Measurements from ENCODE around the gene CAT. TPM values are rescaled to one million over a fixed set of nuclear protein-coding genes. Genes with fewer than 3 reads are reported as not detected.

The CAT gene
- total and polyA plus RNA-seq, 9 donors = 38.5 to 125 (median 53.9) TPM

DNA sequence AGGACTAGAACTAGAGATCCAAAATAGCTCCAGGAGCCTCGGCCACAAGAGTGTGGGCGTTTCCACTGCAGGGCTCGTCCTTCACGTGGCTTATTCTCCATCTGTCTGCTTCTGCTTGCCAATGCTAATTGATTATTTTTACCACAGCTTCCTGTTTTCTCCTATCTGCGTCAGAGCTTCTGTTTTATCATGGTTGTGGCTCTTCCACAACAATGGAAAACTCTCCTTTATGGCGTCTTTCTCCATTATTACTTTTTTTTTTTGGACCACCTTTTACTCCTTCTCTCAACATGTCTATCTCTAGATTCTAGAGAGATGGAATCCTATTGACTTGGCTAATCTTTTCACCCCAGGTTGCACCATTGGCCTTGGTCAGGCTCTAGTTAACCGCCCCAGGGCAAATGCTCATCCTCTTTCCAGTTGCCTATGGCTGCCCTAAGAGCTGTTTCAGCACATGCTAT lies 25.9 kb downstream of the CAT start:
- no peaks in the 10 kb centered on the region for H3K4me1 ChIP-seq (ENCODE audit: insufficient read depth)
- 32 to 53% (median 32%) methylated on average over 7 of the region's 7 CpGs for WGBS, 3 donors
- no peaks in the 10 kb centered on the region for H3K36me3 ChIP-seq
- H3K4me3 ChIP-seq = no peak overlapping the region
- H3K9me3 ChIP-seq = no peaks in the 10 kb centered on the region
- no peak for DNase-seq
- H3K27ac ChIP-seq = no peak overlapping the region
- H3K27me3 ChIP-seq = no peaks in the 10 kb centered on the region
- TF ChIP-seq, protein P1, sequence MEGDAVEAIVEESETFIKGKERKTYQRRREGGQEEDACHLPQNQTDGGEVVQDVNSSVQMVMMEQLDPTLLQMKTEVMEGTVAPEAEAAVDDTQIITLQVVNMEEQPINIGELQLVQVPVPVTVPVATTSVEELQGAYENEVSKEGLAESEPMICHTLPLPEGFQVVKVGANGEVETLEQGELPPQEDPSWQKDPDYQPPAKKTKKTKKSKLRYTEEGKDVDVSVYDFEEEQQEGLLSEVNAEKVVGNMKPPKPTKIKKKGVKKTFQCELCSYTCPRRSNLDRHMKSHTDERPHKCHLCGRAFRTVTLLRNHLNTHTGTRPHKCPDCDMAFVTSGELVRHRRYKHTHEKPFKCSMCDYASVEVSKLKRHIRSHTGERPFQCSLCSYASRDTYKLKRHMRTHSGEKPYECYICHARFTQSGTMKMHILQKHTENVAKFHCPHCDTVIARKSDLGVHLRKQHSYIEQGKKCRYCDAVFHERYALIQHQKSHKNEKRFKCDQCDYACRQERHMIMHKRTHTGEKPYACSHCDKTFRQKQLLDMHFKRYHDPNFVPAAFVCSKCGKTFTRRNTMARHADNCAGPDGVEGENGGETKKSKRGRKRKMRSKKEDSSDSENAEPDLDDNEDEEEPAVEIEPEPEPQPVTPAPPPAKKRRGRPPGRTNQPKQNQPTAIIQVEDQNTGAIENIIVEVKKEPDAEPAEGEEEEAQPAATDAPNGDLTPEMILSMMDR (IDR thresholded peaks at IDR 0.05) = no peak
- TF ChIP-seq POLR2A (IDR thresholded peaks at IDR 0.05) (no peak), EP300 (IDR thresholded peaks at IDR 0.05) (no peak)
- intact Hi-C loops (cut with DNase I) = no loop called here

- H3K36me3 ChIP-seq = no peaks in the 10 kb centered on the region
- intact Hi-C loops (cut with DNase I) = no loop called here
- TF ChIP-seq, protein P1 (IDR thresholded peaks at IDR 0.05) = no peak
- TF ChIP-seq POLR2A (IDR thresholded peaks at IDR 0.05) (no peak), EP300 (IDR thresholded peaks at IDR 0.05) (no peak)
- no peaks in the 10 kb centered on the region for H3K9me3 ChIP-seq
- no peak for DNase-seq
- no peaks in the 10 kb centered on the region for H3K27me3 ChIP-seq
- H3K4me1 ChIP-seq (ENCODE audit: insufficient read depth) = no peaks in the 10 kb centered on the region
- no peak overlapping the region for H3K4me3 ChIP-seq
- H3K27ac ChIP-seq = no peak overlapping the region
- 63 to 99% (median 82%) methylated on average over 3 of the region's 3 CpGs for WGBS, 3 donors
Measured at GRCh38 chr11:34466802-34467488, 28.2 kb downstream of the CAT start.

GRCh38 chr11:34468209-34468841 lies 29.6 kb downstream of the CAT start:
- Histone ChIP-seq H3K4me3 (no peak overlapping the region), H3K27ac (no peak overlapping the region), H3K4me1 (ENCODE audit: insufficient read depth) (no peaks in the 10 kb centered on the region), H3K36me3 (no peaks in the 10 kb centered on the region), H3K27me3 (no peaks in the 10 kb centered on the region), H3K9me3 (no peaks in the 10 kb centered on the region)
- 95% methylated on average over 8 of the region's 8 CpGs for WGBS, 3 donors
- intact Hi-C loops (cut with DNase I) = no loop called here
- no peak for DNase-seq
- TF ChIP-seq, protein P1 (IDR thresholded peaks at IDR 0.05) = no peak
- TF ChIP-seq POLR2A (IDR thresholded peaks at IDR 0.05) (no peak), EP300 (IDR thresholded peaks at IDR 0.05) (no peak)

DNA sequence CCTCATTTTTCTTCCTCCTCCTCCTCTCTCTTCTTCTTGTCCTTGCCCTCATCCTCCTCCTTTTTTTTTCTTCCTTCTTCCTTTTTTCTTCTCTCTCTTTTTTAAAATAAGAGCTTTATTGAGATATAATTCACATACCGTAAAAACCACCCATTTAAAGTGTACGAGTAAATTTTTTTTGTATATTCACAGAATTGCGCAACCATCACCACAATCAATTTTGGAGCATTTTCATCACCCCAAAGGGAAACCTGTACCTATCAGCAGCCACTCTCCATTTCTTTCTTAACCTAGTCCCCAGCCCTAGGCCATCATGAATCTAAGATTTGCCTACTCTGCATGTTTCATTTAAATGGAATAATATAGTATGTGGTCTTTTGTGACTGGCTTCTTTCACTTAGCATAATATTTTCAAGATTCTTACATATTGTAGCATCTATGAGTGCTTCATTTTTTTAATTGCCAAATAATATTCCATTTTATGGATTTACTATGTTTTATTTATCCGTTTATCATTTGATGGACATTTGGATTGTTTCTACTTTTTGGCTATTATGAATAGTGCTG lies 35.0 kb downstream of the CAT start:
- Histone ChIP-seq H3K27me3 (no peaks in the 10 kb centered on the region), H3K4me3 (no peak overlapping the region), H3K9me3 (no peaks in the 10 kb centered on the region), H3K27ac (no peak overlapping the region), H3K36me3 (no peaks in the 10 kb centered on the region), H3K4me1 (ENCODE audit: insufficient read depth) (no peaks in the 10 kb centered on the region)
- intact Hi-C loops (cut with DNase I) = no loop called here
- DNase-seq = no peak
- 92 to 96% (median 96%) methylated on average over 4 of the region's 4 CpGs for WGBS, 3 donors
- no peak for TF ChIP-seq POLR2A (IDR thresholded peaks at IDR 0.05)
- TF ChIP-seq EP300 (IDR thresholded peaks at IDR 0.05) = no peak
- TF ChIP-seq, protein P1 (IDR thresholded peaks at IDR 0.05) = no peak
